Measurements from ENCODE around the gene AMPH.

AMPH gene

DNA sequence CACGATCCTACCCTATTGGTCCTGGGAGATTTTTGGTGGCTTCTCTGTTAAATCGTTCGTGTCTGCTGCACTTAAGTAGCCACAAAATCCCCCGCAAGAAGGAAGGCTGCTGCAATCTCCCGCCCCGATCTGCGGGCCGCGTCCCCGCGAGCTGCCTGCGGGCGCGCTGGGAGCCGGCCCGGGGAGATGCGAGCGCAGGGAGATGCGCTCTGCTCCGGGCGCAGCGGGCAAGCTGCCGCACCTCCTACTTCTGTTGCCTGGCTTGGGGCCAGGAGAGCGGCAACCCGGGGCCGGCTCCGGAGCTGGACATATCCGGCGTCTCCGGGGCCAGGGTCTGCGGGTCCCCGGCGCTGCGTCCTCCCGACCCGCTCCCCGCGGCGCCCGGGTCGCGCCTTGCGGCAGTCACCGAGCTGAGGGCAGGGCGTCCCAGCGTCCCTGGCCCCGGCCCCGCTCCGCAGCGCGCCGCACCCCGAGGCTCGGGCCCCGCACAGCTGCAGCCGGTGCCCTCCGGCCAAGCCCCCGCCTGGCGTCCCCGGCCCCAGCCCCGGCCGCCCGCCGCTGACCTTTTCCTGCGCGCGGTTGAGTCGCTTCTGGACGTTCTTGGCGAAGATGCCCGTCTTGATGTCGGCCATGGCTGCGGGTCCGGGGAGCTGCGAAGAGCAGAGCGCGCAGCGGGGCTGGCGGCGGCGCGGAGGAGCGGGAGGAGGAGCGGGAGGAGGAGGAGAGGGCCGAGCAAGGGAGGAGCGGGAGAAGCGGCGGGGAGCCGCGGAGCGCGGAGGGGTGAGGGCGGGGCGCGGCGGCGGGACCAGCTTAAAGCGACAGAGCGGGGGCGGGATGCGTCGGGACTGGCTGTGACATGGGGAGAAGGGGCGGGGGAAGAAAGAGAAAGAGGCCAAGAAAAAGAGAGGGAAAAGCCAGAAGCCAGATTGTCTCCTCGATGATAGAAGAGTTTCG is at the start of gene AMPH:
AMPH (minus strand) TSS at position 654 of the 954 bp plus-strand sequence; CDS start at position 632, 22 bp downstream.
- no peak for DNase-seq

DNA sequence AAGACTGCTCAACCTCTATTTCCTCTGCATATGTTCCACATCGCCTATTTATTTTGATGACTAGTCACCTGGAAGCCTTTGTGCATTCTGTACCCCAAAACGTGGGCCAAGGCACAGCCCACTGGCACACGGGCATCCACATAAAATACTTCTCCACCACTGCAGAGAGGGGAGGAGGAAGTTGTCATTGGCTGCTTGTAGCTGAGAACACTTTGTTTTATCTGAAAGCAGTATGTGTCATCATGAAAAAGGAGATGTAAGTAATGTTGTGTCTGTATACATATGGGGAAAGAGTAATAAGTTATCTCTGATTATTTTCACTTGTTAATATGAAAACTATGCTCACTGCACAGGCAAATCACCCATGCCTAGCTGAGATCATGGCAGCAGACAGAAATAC is 48.2 kb upstream of the AMPH start:
- no peak for DNase-seq

DNA sequence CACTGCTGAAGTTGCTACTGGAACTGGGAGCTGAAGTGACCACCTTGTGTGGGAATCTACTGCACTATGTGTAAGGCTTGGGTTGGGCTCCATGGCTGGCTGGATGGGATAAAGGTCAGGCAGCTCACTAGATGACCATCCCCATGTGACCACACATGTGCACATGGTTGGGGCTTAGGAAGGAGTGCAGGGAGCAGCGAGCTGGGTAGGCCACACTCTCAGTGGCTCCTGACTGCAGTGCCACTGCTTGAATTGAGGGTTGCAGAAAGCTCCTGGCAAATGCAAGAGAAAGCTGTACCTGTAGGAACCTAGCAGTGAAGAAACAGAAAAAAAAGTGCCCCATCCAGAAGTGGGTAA is 47.5 kb upstream of the AMPH start:
- DNase-seq = no peak

DNA sequence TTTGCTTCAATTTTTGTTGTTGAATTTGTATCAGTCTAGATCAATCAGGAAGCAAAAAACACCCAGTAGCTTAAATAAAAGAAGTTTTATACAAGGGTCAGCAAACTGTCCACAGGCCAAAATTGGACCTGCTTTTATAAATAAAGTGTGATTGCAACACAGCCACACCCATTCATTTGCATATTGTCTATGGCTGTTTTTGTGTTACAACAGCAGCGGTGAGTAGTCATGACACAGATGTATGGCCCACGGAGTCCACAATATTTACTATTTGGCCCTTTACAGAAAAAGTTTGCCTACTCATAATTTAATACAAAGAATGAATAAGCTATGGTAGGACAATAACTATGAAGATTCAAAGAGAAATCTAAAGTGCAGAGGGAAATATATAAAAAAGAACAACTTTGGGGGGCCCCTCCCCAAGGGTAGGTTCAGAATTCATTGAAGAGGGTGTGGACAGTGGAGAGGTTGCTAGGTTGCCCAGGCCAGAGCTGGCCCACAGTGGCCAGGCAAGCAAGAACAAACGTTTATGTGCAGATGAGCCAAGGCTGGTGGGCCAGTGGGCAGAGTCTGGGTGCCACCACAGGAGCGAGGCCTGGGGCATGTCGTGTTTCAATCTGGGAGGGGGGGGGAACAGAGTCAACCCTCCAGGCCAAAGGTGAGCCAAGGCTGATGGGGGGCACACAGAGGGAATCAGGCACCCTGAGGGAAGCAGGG is 47.0 kb upstream of the AMPH start:
- DNase-seq = no peak

DNA sequence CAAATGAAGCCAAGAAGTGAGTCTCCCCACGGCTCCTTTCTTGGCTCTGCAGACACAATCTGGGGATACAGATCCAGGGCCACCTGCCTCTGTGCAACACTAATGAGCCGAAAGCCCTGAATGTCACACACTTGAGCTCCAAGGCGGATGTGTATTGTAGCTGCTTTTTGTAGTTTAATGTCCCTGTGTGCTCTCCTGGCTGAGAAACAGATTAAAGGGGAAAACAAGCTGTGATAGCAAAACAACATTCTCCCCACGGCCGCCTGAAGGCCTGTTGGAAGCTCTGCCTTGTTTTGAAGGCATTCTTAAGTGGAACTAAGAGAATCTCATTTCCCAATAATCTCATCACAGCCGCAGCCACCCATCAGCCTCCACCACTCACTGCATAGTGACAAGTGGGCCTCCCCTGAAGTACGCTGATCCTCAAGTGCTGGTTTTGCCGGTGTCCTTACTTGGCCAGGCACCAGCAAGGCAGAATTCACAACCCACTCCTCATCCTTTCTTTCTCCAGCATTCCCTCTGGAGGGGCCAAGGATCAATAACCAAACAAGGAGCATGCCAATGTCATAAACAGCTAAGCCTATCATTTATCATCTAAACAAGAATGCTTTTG is 44.4 kb upstream of the AMPH start:
- no peak for DNase-seq

DNA sequence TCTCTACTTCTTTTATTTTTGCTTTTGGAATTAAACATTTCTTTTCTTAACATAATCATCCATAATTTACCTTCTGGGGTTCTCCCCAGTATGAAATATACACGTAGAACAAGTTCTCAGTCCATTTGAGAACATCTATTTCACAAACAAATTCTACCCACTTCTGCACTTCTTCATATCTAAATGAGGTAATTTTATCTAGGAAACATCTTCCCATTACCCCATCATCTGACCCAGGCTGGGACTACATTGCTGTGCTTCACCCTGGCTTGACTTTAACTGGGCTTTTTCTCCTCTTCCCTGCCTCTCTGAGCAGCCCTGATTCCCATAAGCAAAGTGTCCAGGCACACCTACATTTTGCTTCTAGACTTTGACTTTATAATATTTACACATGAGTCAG is 43.3 kb upstream of the AMPH start:
- no peak for DNase-seq

DNA sequence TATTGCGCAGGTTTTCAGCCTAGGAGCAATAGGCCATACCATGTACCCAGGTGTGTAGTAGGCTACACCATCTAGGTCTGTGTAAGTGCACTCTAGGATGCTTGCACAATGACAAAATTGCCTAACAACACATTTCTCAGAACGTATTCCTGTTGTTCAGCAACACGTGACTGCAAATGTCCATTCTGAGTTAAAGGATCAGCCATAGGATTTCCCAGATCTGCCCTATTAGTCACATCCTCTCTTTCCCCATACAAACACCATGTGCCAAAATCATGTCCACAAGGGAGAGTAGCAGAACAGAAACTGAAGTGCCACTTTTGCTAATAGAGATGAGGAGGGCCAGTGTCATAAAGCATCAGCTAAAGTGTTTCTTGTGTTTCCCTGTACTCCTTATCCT is 42.6 kb upstream of the AMPH start:
- DNase-seq = no peak

DNA sequence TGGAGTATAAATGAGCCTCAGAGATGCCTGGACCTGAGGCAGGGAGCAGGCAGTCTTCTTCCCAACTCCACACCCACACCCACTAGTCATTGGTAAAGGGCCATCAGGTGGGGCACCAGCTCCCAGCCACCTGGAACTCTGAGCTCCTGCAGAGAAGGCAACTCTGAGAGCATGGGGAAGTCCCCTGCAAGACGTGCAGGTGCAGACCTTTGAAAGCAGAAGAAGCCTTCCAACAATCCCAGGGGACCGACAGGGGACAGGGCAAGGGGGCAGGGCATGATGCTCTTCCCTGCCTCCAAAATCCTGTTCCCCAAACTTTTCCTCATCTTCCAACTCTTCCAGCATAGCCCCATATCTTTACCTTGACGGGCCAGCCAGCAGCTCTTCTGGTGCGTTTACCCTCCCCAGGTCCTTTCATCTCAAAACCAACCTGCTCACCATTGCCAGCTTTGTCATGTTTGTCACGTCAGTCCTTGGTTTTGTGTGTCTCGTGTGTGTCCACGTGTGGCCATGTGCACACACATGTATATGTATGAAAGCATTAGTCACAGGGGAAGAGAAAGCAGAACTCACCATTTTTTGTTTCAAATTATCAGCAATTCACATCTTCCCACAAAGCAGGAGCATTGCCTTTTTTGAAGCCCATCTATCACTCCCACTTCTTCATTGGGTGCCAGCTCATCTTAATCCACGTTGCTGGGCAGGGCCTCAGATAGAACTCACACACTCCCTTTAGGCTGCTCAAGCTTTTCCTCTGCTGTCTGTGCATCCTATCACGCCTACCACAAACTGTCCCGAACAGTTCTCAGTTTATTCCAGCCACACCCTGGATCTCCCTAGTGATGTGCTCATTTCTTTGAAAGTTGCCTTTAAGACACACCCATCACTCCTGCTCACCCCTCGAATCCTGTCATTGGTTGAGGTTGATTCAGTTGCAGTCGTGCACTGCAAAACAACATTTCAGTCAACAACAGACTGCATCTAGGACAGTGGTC is 41.0 kb upstream of the AMPH start:
- DNase-seq = no peak

DNA sequence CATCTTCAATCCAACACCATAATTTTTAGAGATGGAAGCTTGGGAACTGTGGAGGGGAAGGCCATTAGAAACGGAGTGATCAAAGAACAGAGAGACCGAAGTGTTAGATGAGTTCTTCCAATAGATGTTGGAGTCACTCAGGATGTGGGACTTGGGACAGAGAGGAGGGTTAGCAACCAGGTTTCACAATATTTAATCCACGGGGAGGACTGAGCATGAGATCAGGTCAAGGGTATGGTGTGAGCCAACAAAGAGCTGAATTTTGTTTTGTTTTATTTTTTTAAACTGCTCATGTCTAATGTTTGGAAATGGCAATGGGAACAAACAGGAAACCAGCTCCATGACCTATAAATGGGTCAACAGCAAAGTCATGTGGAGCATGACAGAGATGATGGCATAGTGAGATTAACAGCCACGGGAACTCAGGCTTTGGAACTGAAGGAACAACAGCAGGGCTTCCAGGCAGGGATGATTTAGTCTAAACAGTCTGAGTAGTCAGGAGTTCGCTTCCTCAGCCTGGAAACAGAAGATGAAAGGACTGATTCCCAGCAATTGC is 38.9 kb upstream of the AMPH start:
- no peak for DNase-seq

DNA sequence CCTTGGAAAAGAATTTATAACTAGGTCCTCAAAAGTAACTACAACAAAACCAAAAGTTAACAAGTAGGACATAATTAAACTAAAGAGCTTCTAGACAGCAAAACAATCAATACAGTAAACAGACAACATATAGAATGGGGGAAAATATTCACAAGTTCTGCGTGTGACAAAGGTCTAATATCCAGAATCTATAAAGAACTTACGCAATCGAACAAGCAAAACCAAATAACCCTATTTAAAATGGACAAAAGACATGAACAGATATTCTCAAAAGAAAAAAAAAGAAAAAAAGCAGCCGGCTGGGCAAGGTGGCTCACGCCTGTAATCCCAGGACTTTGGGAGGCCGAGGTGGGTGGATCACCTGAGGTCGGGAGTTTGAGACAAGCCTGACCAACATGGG is 33.8 kb upstream of the AMPH start:
- no peak for DNase-seq

DNA sequence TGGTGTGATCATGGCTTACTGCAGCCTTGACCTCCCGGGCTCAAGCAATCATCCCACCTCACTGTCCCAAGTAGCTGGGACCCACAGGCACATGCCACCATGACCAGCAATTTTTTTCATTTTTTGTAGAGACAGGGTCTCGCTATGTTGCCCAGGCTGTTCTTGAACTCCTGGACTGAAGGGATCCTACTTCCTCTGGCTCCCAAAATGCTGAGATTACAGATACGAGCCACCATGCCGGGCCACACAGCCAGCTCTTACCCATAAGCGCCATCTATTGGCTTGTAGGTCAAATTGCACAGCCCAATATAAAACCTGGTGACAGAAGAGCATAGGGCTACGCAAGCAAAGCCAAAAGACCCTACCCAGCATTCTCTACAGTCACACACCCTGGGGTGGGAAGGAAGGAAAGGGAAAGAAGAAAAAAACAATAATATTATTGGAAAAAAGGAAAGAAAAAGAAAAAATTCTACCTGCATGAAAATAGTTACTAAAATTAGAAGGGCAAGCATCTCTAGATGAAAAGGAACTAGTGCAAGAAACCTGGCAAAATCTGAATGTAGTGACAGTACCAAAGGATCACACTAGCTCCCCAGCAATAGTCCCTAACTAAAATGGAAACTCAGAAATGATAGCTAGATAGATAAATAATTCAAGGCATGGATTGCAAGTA is 29.4 kb upstream of the AMPH start:
- no peak for DNase-seq

DNA sequence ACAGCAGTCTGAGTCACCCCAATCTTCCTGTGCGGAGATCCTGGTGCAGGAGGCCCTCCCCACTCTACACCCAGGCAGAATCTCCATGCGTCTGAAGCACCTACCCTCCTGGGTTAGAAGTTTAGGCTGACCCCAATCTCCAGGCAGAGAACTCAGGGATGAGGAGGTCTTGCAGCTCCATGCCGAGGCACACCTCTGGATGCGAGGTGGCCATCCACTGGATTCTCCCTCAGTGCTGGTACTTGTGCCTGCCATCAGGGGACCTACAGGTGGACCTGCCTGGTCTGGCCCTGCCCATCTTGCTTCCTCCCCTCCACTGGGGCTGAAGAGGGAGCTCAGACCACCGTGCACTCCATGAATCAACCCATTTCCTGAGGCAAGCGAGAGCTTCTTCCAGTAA is 28.8 kb upstream of the AMPH start:
- DNase-seq = no peak

DNA sequence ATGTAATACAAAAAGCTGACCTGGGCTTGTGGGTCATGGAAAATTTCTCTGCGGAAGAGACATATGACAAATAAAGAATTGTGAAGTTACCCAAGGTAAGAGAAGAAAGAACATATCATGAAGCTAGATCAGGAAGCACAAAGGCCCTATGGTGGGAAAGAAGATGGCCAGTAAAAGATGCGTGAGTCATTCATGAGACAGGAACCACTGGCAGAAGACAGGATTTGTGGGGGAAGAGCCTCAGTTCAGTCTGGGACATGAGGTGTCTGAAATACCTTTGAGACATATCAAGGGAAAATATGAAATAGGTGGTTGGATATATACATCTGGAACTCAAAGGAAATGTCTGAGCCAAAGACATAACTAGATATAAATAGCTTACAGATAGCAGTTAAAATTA is 27.7 kb upstream of the AMPH start:
- DNase-seq = no peak

DNA sequence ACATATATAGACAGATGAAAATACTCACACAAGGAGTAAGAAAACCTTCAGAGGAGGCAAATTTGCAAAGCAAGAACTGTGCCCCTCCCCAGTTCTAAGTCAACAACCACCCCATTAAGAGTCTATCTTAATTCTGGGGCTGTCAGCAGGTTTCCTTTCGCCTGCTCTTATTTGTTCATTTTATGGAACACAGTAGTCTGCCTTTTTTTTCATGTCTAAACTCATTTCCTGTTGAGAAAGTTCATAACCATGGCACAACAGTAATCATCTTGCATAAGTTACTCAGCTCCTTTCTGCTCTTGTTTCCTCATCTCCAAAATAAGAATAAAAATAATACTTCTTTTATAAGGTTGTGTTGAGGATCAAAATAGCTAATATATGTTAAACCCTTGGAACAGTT is 25.8 kb upstream of the AMPH start:
- no peak for DNase-seq

DNA sequence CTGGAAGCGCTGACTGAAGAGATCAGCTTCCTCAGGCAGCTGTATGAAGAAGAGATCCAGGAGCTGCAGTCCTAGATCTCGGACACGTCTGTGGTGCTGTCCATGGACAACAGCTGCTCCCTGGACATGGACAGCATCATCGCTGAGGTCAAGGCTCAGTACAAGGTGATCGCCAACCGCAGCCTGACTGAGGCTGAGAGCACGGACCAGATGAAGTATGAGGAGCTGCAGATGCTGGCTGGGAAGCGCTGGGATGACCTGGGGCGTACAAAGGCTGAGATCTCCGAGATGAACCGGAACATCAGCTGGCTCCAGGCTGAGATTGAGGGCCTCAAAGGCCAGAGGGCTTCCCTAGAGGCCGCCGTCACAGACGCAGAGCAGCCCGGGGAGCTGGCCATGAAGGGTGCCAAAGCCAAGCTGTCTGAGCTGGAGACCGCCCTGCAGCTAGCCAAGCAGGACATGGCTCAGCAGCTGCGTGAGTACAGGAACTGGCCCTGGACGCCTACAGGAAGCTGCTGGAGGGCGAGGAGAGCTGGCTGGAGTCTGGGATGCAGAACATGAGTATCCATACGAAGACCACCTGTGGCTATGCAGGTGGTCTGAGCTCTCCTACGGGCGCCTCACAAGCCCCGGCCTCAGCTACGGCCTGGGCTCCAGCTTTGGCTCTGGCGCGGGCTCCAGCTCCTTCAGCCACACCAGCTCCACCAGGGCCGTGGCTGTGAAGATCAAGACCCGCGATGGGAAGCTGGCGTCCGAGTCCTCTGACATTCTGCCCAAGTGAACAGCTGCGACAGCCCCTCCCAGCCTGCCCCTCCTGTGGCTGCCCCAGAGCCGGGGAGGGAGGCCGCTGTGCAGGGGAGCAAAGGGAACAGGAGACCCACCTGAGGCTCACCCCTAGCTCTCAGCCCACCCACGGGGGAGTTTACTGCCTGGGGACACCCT is 24.9 kb upstream of the AMPH start:
- DNase-seq = no peak

DNA sequence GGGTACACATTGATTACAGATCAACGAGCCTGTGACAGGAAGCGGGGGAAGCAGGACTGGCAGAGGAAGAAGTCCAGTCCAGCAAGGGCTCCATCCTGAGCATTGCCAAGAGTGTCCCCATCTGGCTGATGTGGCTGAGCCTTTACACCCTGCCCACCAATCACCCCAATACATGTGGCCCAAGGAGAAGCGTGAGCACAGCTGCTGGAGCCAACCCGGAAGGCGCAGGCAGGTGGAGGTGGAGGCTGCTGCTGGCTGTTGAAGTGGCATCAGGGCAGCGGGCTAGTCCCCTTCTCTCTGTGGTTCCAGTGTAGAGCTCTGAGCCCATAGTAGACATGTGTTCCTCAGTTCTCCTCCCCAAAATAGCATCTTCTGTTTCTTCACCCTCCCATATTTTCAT is 6.8 kb upstream of the AMPH start:
- no peak for DNase-seq

DNA sequence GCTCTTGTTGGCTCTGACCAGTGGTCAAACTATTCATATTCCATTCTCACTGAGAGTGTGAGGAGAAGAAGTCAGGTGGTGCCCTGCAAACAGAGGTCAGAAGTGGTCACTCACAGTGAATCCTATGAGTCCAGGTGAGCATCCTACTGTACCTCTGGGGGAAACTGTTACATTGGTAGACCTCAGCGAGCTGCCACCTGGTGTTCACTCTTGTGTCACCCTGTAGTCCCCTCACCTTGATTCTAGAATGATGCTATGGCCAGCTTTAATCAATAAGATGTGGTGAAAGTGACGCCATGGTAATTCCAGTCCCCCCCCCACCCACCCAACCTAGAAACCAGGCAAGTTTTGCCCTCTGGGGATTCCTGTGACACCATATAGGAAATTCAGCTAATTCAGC is 1.2 kb upstream of the AMPH start:
- DNase-seq = no peak

DNA sequence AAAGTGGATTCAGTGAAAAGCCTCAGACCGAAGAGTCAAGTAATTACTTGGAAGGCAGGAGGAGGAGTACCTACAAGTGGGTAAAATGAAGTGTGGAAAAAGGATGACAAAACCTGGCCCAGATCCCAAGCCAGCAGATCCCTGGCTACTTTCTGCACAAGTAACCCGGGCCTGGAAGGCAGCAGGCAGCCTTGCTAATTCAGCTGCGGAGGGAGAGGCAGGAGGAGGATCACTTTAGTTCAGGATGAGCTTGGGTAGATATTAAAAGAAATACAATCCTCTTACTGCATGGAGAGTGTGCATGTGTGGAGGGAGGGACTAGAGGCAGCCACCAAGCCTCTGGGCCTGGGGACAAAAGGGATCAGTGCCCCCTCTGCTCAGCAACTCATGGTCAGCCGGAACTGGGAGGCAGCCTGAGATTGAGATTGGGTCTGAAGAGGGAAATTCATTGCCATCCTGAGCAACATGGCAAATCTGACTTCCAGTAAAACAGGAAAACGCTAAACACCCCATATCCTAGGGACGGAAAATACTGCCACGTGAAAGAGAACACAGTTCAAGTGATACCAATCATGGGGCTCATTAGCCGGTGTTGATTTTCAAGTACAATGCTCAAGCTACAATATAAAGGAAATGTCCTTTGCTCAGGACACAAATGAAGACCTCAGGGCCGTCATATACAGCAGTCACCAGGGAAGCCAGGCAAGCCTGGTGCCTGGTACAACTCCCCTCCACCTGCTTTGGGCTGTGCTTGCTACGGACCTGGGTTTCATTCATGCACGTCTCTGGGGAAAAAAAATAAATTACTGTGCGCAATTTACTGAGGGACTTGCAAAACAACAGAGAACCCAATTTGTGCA is 1.3 kb downstream of the AMPH start:
- DNase-seq = no peak

DNA sequence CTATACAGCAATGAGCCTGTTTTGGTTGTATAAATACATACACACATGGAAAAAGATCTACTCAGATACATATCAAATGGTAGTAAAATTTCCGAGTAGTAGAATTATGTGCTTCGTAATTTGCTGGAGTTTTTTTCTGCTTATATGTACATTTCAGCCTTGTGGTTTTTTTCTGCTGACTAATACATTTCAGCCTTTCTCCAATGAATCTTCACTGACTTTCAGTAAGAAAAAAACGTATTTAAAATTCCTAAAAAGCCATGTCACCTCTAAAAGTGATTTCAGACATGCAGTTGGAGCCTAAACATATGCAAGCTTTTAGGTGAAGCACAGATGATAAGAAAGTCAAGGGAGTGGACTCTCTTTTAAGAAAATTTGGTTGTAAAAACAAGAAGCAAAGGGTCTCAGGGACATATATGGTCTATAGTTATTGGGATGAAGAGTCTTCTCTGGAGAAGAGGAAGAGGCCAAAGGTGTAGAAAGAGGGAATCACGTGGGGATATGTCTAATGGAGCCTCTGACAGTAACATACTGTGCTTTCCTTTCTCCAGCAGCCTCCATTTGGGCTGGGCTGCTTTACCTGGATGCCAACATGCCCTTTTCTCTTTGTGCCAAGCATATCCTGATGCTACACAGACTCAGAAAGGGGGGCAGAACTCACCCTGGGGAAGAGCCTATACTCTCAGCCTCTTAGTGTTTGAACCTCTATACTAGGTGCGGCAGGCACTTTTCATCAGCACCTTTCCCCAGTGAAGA is 2.4 kb downstream of the AMPH start:
- no peak for DNase-seq
